ENCODE data around the gene TTLL11. TPM values are rescaled to one million over a fixed set of nuclear protein-coding genes. Genes with fewer than 3 reads are reported as not detected.

The TTLL11 gene
- total RNA-seq, 1 experiment from 2014 or later = 1.5 TPM

DNA sequence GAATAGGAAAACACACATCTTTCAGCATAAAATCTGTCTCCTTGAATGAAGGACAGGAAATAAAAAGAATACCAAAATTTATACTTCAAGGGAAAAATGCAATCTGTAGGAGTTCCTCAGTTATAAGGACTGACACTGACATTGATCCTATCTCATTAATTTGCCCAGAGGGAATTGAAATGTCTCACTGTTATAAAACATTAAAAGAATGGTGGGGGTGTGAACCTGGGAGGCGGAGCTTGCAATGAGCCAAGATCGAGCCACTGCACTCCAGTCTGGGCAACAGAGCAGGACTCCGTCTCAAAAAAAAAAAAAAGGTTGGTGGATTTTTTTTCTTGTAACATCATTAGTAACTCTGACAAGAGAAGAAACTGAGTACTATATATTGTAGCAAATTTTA is 60.8 kb downstream of the TTLL11 start:
- Mint-ChIP-seq H3K4me1 (peaks cover 20 to 23% of the 10 kb centered on the region in 2 experiments), H3K4me3 (no peak overlapping the region), H3K9me3 (no peaks in the 10 kb centered on the region), H3K36me3 (ENCODE audit: insufficient read depth in 1 of 3, low read depth in 3 of 3) (no peaks in the 10 kb centered on the region), H3K27ac (no peak overlapping the region), H3K27me3 (ENCODE audit: low read depth) (peaks cover 3% of the 10 kb centered on the region; the same call in 1 of the 2 replicates)
- Histone ChIP-seq H4K5ac (ENCODE audit: insufficient read length, low read depth, low read length) (no peak overlapping the region), H3K79me1 (ENCODE audit: insufficient read depth, low read depth, low read length, poor library complexity, severe bottlenecking) (no peaks in the 10 kb centered on the region), H2BK5ac (ENCODE audit: insufficient read length, low read length) (no peak overlapping the region), H3K27ac (ENCODE audit: insufficient read length, low read depth, low read length) (no peak overlapping the region), H3K23me2 (ENCODE audit: insufficient read length, low read depth, low read length, poor library complexity, severe bottlenecking) (no peaks in the 10 kb centered on the region), H3K9me3 (ENCODE audit: control insufficient read depth, low read depth, low read length) (no peaks in the 10 kb centered on the region), H2BK15ac (ENCODE audit: low read depth, low read length) (no peak overlapping the region), H3K18ac (ENCODE audit: insufficient read length, low read depth, low read length) (no peak overlapping the region), H2BK120ac (ENCODE audit: low read depth, low read length, poor library complexity, severe bottlenecking) (no peak overlapping the region), H2AFZ (ENCODE audit: low read length) (no peak overlapping the region), H3K23ac (ENCODE audit: insufficient read length, low read depth, low read length) (no peak overlapping the region), H3K14ac (ENCODE audit: insufficient read depth, low read length) (no peak overlapping the region), H3K4ac (ENCODE audit: low read depth, low read length) (no peak overlapping the region), H4K8ac (replicated peaks; ENCODE audit: insufficient read length, low read depth, low read length) (no peak overlapping the region), H3K56ac (ENCODE audit: insufficient read length, low read depth, low read length) (no peak overlapping the region), H2BK12ac (ENCODE audit: insufficient read length, low read depth, low read length) (no peak overlapping the region), H2BK20ac (ENCODE audit: low read depth, low read length, poor library complexity, severe bottlenecking) (no peak overlapping the region), H3K4me1 (ENCODE audit: insufficient read depth, low read length) (peaks cover 3% of the 10 kb centered on the region; the same call in 1 of the 2 replicates), H3T11ph (ENCODE audit: low read length) (no peak overlapping the region), H3K79me2 (ENCODE audit: insufficient read depth, low read length) (no peaks in the 10 kb centered on the region), H4K91ac (ENCODE audit: insufficient read length, low read depth, low read length) (no peak overlapping the region), H3K9ac (ENCODE audit: extremely low read depth, insufficient read length, low read length) (no peak overlapping the region), H3K27me3 (ENCODE audit: insufficient read depth, low read length) (no peaks in the 10 kb centered on the region), H4K20me1 (ENCODE audit: control insufficient read depth, insufficient read depth, insufficient read length) (no peaks in the 10 kb centered on the region), H2AK5ac (ENCODE audit: insufficient read length, low read length) (no peak overlapping the region), H3K4me2 (ENCODE audit: insufficient read depth, insufficient read length, low read length) (no peak overlapping the region)
- DNase-seq = no peak
- TF ChIP-seq, protein P1, sequence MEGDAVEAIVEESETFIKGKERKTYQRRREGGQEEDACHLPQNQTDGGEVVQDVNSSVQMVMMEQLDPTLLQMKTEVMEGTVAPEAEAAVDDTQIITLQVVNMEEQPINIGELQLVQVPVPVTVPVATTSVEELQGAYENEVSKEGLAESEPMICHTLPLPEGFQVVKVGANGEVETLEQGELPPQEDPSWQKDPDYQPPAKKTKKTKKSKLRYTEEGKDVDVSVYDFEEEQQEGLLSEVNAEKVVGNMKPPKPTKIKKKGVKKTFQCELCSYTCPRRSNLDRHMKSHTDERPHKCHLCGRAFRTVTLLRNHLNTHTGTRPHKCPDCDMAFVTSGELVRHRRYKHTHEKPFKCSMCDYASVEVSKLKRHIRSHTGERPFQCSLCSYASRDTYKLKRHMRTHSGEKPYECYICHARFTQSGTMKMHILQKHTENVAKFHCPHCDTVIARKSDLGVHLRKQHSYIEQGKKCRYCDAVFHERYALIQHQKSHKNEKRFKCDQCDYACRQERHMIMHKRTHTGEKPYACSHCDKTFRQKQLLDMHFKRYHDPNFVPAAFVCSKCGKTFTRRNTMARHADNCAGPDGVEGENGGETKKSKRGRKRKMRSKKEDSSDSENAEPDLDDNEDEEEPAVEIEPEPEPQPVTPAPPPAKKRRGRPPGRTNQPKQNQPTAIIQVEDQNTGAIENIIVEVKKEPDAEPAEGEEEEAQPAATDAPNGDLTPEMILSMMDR (conservative IDR thresholded peaks at IDR 0.05) = no peak
- WGBS (ENCODE audit: extremely low coverage, insufficient read length, low lambda C conversion rate) = no CpG with 5 or more reads among the region's 3 CpGs

Data from H9 (cell line).